GM12872 (cell line): ENCODE measurements around the gene VCAN.

Experiments
- TF ChIP-seq, protein P1 (sequence below): IDR thresholded peaks from 3 replicates; pipeline ENCODE4 v1.5.1; 2011; ENCODE audit warnings: low read depth, mild to moderate bottlenecking, low read length, moderate library complexity; ENCODE audit not compliant: insufficient read depth

VCAN gene

DNA sequence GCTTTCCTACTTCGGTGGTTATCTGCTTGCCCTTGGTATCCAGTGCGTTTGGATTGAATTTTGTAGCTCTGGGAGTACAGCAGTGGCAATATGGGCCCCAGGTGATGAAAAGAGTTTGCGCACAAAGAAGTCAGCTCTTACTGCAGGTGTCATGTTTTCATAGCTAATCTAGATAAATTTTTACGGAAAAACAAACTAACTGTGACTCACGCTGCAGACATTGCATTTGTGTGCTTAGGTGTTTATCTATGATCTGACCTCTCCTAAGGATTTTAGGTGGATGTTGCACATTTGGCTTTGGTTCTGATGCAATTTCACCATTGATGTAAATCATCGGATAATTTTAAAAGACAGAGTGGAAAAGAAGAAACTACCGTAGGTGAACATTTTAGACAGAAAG, 92.1 kb downstream of the VCAN start:
- TF ChIP-seq, protein P1, sequence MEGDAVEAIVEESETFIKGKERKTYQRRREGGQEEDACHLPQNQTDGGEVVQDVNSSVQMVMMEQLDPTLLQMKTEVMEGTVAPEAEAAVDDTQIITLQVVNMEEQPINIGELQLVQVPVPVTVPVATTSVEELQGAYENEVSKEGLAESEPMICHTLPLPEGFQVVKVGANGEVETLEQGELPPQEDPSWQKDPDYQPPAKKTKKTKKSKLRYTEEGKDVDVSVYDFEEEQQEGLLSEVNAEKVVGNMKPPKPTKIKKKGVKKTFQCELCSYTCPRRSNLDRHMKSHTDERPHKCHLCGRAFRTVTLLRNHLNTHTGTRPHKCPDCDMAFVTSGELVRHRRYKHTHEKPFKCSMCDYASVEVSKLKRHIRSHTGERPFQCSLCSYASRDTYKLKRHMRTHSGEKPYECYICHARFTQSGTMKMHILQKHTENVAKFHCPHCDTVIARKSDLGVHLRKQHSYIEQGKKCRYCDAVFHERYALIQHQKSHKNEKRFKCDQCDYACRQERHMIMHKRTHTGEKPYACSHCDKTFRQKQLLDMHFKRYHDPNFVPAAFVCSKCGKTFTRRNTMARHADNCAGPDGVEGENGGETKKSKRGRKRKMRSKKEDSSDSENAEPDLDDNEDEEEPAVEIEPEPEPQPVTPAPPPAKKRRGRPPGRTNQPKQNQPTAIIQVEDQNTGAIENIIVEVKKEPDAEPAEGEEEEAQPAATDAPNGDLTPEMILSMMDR, result no peak

GRCh38 chr5:83564069-83564749, 92.7 kb downstream of the VCAN start:
- TF ChIP-seq, protein P1, result peak; percentile 37; the same call in 1 of the 3 replicates

DNA sequence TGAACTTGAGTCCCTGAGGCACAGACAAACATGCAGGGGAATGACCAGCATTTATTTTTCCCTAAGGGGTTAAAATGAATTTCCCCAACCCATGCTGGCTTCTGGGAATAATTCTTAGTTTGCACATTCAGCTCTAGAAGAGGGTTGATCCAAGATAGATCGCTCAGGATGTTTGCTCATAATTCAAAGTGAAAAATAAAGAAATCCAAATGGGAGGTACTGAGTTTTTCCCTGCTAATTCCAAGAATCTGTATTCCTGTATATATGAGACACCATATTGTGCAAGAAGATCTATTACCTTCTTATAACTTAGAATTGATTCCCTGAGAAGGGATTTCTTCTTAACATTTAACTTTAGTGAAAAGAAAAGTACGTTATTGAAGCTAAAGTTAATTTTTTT, 96.2 kb downstream of the VCAN start:
- TF ChIP-seq, protein P1, result no peak

- TF ChIP-seq, protein P1, result no peak
Observed at GRCh38 chr5:83568186-83568585, 96.6 kb downstream of the VCAN start.

GRCh38 chr5:83570916-83571315, 99.4 kb downstream of the VCAN start:
- TF ChIP-seq, protein P1, result no peak

GRCh38 chr5:83572271-83572670, 100.7 kb downstream of the VCAN start:
- TF ChIP-seq, protein P1, result no peak

DNA sequence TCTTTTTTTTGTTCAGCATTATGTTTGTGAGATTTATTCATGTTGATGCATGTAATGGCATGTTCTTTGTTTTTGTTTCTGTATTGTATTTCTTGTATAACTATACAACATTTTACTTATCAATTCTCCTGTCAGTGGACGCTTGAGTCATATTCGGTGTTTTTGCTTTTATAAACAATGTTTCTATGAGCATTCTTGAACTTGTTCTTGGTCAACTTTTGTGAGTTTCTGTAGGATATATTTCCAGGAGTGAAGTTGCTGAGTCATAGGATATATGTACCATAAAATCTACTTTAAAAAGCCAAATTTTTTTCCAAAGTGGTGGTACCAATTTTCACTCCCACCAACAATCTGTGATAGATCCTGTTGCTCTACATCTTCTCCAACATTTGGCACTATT, 104.8 kb downstream of the VCAN start:
- TF ChIP-seq, protein P1, result no peak
